GM20431 (cell line): ENCODE data around the gene MBD3.

Experiments
- in situ Hi-C: fragments of 300-500 bp; cut with MseI, MboI; formaldehyde crosslinking; loops from one replicate; pipeline ENCODE4 v1.15.0; 2020; ENCODE audit warnings: low sequenced_read_pairs; ENCODE audit not compliant: unreplicated experiment

MBD3 gene

DNA sequence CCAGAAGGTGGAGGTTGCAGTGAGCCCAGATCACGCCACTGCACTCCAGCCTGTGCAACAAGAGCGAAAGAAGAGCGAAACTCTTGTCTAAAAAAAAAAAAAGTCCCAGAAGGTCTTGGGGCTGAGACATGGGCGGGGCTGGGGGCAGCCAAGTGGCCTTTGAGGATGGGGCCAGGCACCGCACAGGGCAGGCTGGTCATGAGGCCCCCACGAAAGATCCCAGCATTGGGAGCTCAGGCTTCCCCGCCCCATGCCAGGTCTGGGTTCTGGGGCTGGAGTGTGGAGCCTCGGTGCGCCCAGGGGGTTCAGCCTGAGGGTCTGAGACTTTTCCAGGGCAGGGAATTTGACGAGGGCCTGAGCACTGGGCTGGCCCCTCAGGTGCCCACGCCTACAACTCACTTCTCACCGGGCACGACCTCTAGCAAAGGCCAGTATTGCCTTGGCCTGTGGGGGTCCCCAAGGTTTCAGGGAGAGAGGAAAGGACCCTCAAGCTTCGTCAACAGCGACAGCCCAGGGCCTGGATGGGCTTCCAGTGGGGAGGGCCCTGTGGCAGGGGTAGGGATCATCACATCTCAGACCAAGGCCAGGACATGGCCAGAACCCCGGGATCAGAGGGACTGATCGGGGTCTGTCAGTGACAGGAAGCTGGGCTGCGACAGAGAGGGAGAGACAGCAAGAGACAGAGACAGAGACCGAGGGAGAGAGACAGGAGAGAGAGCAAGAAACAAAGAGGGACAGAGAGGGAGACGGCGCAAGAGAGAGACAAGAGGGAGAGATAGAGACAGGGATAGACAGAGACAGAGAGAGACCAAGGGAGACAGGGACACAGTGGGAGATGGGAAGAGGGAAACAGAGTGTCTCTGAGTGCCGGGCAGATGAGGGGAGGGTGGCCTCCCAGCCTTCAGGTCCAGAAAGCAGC, 17.1 kb downstream of the MBD3 start:
- in situ Hi-C loops, result no loop called here

DNA sequence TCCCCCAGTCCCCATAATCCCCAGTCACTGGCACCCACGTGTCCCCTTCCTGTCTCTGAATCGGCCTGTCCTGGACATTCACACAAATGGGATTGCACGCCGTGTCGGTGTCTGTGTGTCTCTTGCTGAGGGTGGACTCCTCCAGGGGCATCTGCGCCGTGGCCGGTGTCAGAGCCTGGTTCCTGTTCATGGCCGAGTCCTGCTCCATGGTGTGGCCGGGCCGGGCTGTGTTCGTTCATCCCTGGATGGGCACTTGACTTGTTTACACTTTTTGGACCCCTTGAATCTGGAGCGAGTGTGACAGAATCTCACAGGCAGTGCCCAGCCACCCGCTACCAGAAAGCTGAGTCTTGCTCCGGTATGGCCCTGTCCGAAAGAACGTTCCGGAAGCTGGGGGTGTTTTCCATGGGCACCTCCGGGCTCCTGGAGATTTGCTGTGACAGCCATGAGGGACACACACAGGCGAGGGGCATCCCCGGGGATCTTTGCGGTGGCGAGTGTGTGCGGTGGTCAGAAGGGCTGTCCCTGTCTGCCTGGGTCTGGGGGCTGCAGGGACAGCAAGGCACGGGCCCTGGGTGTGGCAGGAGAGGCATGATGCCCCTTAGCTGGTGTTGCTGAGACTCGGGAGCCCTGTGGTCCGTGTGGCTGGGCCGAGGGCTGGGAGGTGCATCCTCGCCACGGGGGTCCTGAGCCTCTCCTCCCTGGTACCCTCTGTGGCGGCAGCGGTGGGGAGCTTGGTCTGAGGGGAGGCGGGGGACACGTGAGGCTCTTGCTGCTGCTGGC, 18.1 kb downstream of the MBD3 start:
- in situ Hi-C loops, result no loop called here

DNA sequence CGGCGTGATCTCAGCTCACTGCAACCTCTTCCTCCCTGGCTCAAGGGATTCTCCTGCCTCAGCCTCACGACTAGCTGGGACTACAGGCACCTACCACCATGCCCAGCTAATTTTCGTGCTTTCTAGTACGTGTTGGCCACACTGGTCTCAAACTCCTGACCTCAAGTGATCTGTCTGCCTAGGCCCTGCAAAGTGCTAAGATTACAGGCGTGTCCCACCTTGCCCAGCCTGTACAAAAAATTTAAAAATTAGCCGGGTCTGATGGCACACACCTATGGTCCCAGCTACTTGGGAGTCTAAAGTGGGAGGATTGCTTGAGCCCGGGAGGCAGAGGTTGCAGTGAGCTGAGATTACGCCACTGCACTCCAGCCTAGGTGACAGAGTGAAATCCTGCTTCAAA, 19.9 kb downstream of the MBD3 start:
- in situ Hi-C loops, result no loop called here

DNA sequence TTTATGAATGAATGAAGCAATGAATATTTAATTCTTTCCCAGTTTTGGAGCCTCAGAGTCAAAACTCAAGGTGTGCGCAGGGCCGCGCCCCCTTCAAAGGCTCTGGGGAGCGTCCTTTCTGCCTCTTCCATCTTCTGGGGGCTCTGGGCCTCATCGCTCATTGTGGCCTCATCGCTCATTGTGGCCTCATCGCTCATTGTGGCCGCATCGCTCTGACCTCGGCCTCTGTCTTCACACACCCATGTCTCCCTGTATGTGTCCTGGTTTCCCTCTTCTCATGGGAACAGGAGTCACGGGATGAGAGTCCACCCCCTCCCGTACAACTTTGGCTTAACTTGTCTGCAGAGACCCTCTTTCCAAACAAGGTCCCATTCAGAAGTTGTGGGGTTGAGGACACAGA, 21.3 kb downstream of the MBD3 start:
- in situ Hi-C loops, result no loop called here

DNA sequence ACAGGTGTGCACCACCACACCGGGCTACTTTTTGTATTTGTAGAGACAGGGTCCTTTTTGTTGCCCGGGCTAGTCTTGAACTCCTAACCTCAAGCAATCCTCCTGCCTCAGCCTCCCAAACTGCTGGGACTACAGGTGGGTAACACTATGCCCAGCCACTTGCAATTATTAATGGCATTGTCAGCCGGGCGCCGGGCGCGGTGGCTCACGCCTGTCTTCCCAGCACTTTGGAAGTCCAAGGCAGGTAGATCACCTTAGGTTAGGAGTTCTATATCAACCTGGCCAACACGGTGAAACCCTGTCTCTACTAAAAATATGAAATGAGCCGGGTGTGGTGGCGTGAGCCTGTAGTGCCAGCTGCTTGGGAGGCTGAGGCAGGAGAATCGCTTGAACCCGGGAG, 21.8 kb downstream of the MBD3 start:
- in situ Hi-C loops, result no loop called here

DNA sequence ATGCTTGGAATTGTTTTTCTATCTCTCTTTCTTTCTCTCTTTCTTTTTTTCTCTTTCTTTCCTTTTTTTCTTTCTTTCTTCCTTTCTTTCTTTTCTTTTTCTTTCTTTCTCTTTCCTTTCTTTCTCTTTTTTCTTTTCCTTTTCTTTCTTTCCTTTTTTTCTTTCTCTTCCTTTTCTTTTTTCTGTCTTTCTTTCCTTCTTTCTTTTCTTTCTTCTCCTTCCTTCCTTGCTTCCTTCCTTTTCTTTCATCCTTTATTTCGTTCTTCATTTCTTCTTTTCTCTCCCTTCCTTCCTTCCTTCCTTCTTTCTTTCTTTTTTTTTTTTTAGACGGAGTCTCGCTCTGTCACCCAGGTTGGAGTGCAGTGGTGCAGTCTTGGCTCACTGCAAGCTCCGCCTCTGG, 22.7 kb downstream of the MBD3 start:
- in situ Hi-C loops, result no loop called here

DNA sequence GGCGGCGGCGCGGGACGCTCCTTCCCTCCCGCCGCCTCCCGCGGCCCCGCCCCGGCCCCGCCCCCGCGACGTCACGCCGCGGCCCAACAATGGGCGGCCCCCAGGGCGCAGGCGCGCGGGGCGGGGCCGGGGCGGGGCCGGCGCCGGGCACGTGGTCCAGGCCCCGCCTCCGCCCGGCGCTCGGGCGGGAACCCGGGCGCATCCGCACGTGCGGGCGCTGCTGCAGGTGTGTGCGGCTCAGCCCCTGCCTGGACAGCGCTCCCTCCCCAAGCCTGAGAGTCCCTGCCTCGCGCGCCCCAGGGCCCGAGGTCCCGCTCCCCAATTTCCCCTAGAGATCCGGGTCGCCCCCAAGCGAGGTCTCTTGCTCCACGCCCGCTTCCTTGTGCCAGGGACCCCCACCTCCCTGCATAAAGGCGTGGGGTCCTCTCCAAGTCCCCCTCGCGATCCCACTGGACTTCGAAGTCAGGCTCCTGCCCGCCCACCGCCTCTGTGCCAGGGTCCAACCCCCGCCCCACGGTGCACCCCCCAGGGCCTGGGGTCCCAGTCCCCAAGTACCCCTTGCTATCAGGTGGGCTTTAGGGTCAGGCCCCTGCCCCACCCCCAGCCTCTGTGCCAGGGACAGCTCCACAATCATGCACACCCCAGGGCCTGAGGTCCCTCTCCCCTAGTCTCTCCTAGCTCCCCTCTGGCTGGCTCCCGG, 24.2 kb downstream of the MBD3 start, which contains the start of gene MEX3D:
Gene MEX3D, minus strand, starts transcription at position 6 of the 700 bp plus-strand sequence. CDS start 267 bp downstream, outside the sequence.
- in situ Hi-C loops, result no loop called here

DNA sequence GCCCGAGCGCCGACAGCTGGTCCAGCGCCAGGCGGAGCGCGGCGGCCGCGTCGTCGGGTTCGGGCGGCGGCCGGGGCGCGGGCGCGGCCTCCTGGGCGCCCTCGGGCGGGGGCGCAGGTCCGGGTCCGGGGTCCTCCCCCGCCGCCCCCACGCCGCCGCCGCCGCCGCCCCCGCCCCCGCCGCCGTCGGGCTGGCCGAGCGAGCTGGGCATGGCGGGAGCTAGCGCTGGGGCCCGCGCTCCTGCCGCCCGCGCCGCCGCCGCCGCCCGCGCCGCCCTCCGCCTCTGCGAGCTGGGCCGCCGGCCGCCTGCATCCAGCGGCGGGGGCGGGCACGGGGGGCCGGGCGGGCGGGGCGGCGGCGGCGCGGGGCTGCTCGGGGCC, 24.8 kb downstream of the MBD3 start:
- in situ Hi-C loops, result no loop called here

DNA sequence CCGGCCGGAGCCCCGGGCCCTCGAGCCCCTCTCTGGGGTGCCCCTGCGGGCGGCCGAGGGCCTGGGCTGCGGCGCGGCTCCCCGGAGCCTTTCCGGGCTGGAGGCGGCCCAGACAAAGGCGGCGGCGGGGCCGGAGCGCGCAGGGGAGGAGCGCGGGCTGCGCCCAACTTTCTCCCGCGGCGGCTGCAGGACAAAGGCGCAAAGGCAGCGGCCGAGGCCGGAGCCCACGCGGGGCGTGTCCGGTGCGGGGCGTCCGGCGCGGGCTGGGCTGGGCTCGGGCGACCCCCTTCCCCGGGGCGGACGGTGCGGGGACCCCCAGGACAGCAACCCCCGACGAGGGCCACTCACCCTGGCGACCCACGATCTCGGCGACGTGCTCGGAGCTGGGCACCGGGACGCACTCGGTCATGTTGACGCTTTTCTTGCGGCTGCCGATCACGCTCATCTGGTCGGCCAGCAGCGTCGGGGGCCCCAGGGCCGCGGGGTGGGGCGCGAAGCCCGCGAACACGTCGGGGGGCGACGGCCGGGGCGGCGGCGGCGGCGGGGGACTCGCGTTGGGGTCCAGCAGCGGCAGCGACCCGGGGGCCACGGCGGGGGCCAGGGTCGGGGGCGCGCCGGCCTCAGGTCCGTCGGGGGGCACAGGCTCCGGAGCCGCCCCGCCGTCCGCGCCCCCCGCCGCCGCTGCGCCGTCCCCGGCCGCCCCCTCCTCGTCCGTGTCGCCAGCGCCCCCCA, 25.4 kb downstream of the MBD3 start:
- in situ Hi-C loops, result no loop called here

DNA sequence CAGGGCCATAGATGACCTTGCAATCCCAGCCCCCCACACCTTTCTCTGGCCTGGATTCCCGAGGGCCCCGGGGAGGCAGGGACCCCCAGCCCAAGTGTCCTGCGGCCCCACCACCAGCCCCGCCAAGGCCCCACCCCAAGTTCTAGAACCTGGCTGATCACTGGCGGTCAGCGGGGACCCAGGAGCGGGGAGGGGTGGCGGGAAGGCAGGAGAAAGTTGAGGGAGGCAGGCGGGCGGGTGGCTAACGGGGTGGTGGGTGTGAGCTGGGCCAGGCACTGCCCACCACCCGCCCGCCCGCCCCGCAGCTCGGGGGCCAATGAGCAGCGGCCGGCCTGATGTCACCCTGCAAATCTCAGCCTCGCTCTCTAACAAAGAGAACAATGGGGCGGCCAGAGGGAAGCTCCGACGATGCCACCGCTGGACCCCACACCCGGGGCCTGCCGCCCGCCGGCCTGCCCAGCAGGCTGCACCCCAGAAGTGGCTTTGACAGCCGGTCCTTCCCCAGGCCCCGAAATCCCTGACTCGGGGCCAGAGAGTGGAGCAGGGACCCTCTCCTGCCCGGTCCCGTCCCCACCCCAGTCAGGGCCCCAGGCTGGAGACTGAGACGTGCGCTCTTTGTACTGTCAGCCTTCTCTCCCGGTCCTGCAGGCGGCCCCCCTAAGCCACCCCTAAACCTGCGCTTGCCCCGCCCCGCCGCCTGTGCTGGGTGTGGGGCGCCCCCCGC, 26.1 kb downstream of the MBD3 start:
- in situ Hi-C loops, result no loop called here

DNA sequence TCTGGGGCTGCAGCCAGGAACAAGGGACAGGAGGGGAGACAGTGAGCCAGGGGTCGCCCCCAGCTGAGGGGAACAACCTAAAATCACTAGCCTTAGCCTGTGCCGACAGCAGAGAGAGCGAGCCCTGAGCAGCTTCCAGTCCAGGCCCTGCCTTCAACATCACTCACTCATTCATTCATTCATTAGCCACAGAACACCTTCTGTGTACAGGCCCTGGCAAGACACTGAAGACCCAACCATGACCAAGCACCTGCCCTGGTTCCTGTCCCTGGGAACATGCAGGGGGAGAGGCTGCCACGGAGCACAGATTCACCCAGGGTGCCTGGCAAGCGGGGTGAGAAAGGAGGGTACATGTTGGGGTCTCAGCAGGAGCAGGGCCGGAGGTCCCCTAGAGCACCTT, 29.4 kb downstream of the MBD3 start:
- in situ Hi-C loops, result no loop called here

DNA sequence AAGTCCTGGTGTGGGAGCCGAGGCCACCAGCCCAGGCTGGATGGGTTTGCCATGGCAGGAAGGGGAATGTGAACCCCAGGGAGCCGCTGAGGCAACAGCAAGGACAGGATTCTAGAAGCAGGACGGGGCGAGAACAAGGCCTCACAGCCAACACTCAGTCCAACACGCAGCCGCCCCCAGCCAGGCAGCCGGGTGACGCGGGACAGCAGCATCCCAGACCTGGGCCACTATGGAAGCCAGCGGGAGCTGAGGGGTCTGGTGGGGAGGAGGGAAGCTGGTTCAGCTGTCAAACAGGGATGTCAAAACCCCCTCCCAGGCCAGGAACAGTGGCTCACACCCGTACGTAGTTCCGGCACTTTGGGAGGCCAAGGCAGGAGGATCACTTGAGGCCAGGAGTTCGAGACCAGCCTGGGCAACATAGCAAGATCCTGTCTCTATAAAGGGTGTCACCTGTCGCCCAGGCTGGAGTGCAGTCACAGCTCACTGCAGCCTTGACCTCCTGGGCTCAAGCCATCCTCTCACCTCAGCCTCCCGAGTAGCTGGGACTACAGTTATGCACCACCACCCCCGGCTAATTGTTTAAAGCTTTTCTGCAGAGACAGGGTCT, 31.3 kb downstream of the MBD3 start:
- in situ Hi-C loops, result no loop called here

DNA sequence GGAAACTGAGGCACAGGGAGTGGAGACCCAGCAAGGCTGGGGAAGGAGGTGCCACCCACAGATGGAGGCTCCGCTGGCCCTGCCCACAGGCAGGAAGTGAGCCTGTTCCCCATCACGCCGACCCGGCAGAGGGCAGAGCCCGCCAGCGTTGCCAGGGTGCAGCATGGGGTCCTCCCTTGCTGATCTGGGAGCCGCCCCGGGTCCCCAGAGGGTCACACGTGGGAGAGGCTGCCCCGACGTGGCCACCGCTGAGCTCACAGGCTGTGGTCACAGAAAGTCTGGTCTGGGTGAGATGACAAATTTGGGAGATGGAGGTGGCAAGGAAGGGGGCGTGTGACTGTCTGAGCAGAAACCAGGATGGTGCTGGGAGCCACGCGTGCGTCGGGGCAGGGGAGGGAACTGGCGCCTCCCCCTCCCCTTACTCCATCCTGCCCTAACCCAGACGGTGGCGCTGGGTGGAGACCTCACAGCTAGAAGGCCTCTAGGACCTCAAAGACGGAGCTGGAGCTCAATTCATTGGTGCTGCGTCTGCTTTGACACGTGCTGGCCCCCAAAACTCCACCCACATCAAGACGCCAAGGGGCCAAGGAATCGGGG, 32.3 kb downstream of the MBD3 start:
- in situ Hi-C loops, result no loop called here

DNA sequence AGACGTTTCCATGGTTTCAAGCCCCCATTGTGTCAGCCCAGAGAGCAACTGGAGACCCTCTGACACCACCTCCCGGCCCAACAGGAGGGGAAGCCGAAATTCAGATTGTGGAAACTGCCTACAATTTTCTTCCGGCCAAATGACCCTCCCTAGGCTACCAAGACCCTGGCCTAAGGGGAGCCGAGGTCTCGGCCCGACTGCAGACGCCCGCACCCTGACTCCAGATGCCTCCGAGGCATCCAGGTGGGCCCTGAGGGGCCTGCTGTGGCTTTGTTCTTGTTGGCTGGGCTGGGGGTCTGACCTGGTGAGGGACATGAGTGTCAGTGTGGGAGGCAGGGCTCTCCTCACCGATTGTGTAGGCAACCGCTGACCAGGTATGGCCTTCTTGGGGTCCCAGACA, 34.1 kb downstream of the MBD3 start:
- in situ Hi-C loops, result no loop called here

DNA sequence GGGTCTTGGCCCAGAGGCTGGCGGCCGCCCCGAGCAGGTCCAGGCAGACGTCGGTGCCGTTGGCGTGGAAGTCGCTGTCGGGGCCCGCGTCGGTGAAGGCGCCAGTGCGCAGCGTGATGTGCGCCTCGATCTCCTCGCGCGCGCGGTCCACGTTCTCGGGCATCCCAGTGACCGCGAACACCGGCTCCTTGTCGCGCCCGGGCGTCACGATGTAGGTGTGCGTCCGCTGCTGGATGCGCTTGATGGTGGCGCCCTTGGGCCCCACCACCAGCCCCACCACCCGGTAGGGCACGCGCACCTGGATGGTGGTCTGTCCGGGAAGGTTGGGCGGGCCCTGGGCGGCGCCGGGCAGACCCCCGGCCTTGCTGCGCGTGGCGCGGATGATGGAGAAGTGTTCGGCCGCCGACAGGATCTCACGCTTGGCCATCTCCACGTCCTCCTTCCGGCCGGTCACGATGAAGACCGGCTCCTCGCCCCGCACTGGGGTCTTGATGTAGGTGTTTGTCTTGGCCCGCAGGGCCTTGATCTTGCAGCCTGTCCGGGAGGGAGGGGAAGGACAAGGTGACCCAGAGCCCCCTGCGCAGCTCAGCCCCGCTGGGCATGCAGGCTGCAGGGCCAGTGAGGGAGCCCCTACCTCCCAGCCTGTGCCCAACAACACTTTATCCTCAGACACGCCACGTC, 36.1 kb downstream of the MBD3 start:
- in situ Hi-C loops, result no loop called here

DNA sequence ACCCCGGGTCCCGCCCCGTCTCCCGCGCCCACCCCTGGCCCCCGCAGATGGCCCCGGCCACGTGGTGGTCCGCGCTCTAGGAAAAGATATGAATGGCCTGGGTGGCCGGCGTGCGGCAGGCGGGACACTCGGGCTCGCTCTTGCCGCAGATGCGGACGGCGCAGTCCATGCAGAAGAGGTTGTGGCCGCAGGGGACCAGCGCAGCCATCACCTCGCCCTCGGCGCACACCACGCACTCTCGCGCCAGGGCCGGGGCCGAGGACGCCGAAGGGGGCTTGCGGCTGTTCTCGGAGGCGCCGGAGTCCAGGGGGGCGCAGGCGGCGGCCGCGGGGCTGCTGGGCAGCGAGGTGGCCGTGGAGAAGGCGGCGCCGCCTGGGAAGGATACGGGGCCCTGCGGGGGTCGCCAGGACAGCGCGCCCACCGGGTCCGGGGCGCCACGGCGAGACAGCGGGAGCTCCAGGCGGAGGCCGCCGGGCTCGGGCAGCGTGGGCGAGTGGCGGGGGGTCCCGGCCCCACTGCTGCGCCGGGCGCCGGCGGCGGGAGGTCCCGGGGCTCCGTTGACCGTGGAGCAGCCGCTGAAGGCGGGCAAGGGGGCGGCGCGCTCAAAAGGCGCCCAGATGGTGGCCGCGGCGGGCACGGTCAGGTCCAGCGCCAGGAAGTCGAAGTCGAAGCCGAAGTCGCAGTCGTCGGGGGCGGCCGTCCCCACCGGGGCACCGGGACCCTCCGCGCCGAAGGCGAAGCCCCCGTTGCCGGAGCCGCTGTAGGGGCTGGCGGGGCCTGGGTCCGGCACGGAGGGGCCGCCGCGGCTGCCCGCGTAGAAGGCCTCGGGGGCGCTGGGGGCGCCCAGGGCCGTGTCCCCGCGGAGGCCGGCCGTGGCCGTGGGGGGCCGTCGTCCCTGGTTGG, 36.9 kb downstream of the MBD3 start:
- in situ Hi-C loops, result no loop called here

DNA sequence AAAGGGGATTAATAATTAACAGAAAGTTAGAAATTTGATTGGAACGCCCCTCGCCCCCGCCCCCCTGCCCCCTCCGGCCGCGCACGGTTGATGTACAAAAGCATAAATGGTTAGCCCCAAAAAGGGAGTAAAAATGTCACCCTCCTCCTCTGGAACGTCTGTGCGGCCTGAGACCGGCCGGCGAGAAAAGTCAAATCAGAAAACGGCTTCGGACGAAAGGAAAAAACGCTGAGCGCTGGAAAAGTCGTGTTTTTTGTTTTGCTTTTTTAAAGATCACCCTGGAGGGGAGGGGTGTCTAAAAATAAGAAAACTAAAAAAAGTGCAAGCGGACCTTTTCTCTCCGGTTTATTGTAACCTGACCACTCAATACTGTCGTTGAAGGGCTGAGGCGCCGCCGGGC, 37.7 kb downstream of the MBD3 start:
- in situ Hi-C loops, result no loop called here
